Middle frontal gyrus (tissue), 1 donor: Measurements from ENCODE around the gene PIEZO1.

Experiments
- DNase-seq: peaks from one replicate; pipeline ENCODE4 v3.0.0-alpha.2; 2015; ENCODE audit warnings: low spot score; ENCODE audit errors: extremely low spot score

Gene PIEZO1

GRCh38 chr16:88703486-88704309 lies 81.3 kb downstream of the PIEZO1 start:
- peak; percentile 42 for DNase-seq

- no peak for DNase-seq
These were observed 82.4 kb downstream of the PIEZO1 start for GRCh38 chr16:88702371-88703210.

GRCh38 chr16:88701581-88702370 lies 83.2 kb downstream of the PIEZO1 start:
- no peak for DNase-seq

GRCh38 chr16:88700636-88701482 lies 84.2 kb downstream of the PIEZO1 start:
- no peak for DNase-seq

GRCh38 chr16:88700322-88700635 lies 84.7 kb downstream of the PIEZO1 start:
- no peak for DNase-seq

GRCh38 chr16:88699180-88699579 lies 85.8 kb downstream of the PIEZO1 start:
- DNase-seq: no peak

GRCh38 chr16:88698646-88699045 lies 86.4 kb downstream of the PIEZO1 start:
- DNase-seq: no peak

- DNase-seq: no peak
These were observed 87.0 kb downstream of the PIEZO1 start for GRCh38 chr16:88697831-88698615.

- DNase-seq: no peak
These were observed 87.7 kb downstream of the PIEZO1 start for GRCh38 chr16:88697116-88697830.

- DNase-seq: no peak
These were observed 88.6 kb downstream of the PIEZO1 start for GRCh38 chr16:88696441-88696840.

- no peak for DNase-seq
These were observed 89.3 kb downstream of the PIEZO1 start for GRCh38 chr16:88695753-88696152.

GRCh38 chr16:88695218-88695617 lies 89.8 kb downstream of the PIEZO1 start:
- no peak for DNase-seq

GRCh38 chr16:88694221-88695087 lies 90.6 kb downstream of the PIEZO1 start:
- DNase-seq: no peak

- DNase-seq: no peak
These were observed 91.4 kb downstream of the PIEZO1 start for GRCh38 chr16:88693420-88694177.

- DNase-seq: no peak
These were observed 92.2 kb downstream of the PIEZO1 start for GRCh38 chr16:88692861-88693260.

GRCh38 chr16:88691924-88692560 lies 93.0 kb downstream of the PIEZO1 start:
- no peak for DNase-seq

- no peak for DNase-seq
These were observed 93.7 kb downstream of the PIEZO1 start for GRCh38 chr16:88691129-88691813.
